AG10803 (cell line): Measurements from ENCODE around the gene SCAMP5.

Source experiments
- DNase-seq: peaks from one replicate; pipeline ENCODE4 v3.0.0; 2010; ENCODE audit warnings: low read depth
- H3K4me3 ChIP-seq: 2 replicates; pipeline ENCODE4 v1.5.1; 2011; ENCODE audit warnings: mild to moderate bottlenecking, low read length, control low read depth
- TF ChIP-seq, protein P1 (sequence below): conservative IDR thresholded peaks from 2 replicates; pipeline ENCODE4 v1.5.1; 2011; ENCODE audit warnings: mild to moderate bottlenecking, low read length, control low read depth, inconsistent platforms

SCAMP5 gene, protein sequence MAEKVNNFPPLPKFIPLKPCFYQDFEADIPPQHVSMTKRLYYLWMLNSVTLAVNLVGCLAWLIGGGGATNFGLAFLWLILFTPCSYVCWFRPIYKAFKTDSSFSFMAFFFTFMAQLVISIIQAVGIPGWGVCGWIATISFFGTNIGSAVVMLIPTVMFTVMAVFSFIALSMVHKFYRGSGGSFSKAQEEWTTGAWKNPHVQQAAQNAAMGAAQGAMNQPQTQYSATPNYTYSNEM

GRCh38 chr15:74995182-74995778 lies at the start of gene SCAMP5:
Gene SCAMP5 (plus strand): TSS chr15:74995563. CDS start chr15:75011840, 16,277 bp downstream.
- peak; percentile 89 for DNase-seq
- TF ChIP-seq, protein P1, sequence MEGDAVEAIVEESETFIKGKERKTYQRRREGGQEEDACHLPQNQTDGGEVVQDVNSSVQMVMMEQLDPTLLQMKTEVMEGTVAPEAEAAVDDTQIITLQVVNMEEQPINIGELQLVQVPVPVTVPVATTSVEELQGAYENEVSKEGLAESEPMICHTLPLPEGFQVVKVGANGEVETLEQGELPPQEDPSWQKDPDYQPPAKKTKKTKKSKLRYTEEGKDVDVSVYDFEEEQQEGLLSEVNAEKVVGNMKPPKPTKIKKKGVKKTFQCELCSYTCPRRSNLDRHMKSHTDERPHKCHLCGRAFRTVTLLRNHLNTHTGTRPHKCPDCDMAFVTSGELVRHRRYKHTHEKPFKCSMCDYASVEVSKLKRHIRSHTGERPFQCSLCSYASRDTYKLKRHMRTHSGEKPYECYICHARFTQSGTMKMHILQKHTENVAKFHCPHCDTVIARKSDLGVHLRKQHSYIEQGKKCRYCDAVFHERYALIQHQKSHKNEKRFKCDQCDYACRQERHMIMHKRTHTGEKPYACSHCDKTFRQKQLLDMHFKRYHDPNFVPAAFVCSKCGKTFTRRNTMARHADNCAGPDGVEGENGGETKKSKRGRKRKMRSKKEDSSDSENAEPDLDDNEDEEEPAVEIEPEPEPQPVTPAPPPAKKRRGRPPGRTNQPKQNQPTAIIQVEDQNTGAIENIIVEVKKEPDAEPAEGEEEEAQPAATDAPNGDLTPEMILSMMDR = no peak
- H3K4me3 ChIP-seq = peak within 1 kb of the TSS; percentile 85

GRCh38 chr15:74950078-74950908 lies 45.1 kb upstream of the SCAMP5 start:
- H3K4me3 ChIP-seq = no peak overlapping the region
- DNase-seq = peak; percentile 64
- TF ChIP-seq, protein P1 = peak; percentile 99

DNA sequence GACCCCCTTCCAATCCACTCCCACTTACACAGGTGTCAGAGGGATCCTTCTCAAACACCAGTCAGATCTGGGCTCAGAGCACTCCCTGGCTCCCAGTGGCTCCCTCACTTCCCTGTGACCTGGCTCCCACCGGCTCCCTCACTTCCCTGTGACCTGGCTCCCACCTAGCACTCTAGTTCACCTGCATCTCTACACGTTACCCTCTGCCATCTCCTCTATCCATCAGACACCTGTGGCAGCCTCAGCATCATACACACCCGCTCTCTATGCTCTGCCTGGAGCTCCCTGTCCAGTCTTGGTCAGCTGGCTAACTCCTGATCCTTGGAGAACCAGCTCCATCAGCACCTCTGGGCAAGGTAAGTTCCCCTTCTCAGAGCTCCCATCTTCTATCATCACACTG lies 44.4 kb upstream of the SCAMP5 start:
- DNase-seq = no peak
- TF ChIP-seq, protein P1 = no peak
- no peak overlapping the region for H3K4me3 ChIP-seq

GRCh38 chr15:74954515-74954914 lies 40.8 kb upstream of the SCAMP5 start:
- no peak for DNase-seq
- TF ChIP-seq, protein P1 = no peak
- H3K4me3 ChIP-seq = no peak overlapping the region

DNA sequence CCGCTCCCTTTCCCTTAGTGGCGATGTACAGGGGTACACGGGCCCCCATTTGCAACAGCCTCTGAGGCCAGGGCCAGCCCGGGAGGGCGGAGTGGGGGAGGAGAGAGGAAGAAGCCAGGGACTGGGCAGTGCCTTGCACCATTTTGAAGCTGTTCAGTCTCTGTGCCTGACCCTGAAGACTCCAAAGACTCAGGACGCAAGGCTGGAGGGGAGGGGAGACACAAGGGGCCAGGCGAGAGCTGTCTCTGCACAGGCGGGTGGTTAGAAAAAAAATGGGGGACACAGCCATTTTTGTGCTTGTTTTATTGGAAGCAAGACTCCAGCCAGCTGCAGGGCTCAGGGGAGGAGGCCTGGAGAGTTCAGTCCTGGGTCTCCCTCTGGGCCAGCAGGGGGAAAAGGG lies 40.3 kb upstream of the SCAMP5 start:
- TF ChIP-seq, protein P1 = no peak
- no peak overlapping the region for H3K4me3 ChIP-seq
- no peak for DNase-seq

- peak; percentile 62 for DNase-seq
- TF ChIP-seq, protein P1 = peak; percentile 42
- peak overlapping the region; percentile 69 for H3K4me3 ChIP-seq
Observed at GRCh38 chr15:74955796-74956647, 39.3 kb upstream of the SCAMP5 start.
